Astrocyte (in vitro differentiated cells and primary cell): ENCODE measurements around the gene MGMT.

ENCODE experiments used
- EZH2 ChIP-seq: IDR thresholded peaks from 2 replicates; pipeline ENCODE4 v1.6.1; 2012; ENCODE audit warnings: mild to moderate bottlenecking, low read length, inconsistent platforms; ENCODE audit not compliant: insufficient read depth
- TF ChIP-seq, protein P1 (sequence below): IDR thresholded peaks from 2 replicates; pipeline ENCODE4 v1.5.1; 2011; ENCODE audit warnings: low read depth, mild to moderate bottlenecking, inconsistent platforms, low read length, moderate library complexity; ENCODE audit not compliant: insufficient read depth

DNA sequence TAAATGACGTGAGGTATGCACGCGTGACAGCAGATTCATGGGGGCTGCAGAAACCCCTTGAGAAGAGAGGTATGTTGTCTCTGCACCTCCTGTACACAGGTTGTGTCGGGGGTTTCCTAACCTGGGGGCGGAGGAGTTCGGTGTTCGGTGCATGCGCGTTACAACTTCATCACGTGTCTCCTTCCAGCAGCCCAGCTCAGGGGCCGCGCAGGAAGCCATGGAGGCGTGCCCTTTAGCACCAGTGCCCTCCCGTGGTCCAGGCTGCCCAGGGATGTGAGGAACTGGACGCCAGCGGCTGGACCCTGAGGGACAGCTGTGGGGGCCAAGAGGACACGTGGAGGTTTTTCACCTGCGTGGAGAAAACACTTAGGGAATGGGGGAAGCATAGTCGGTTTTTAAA, 310.6 kb downstream of the MGMT start:
- no peak for TF ChIP-seq EZH2
- TF ChIP-seq, protein P1, sequence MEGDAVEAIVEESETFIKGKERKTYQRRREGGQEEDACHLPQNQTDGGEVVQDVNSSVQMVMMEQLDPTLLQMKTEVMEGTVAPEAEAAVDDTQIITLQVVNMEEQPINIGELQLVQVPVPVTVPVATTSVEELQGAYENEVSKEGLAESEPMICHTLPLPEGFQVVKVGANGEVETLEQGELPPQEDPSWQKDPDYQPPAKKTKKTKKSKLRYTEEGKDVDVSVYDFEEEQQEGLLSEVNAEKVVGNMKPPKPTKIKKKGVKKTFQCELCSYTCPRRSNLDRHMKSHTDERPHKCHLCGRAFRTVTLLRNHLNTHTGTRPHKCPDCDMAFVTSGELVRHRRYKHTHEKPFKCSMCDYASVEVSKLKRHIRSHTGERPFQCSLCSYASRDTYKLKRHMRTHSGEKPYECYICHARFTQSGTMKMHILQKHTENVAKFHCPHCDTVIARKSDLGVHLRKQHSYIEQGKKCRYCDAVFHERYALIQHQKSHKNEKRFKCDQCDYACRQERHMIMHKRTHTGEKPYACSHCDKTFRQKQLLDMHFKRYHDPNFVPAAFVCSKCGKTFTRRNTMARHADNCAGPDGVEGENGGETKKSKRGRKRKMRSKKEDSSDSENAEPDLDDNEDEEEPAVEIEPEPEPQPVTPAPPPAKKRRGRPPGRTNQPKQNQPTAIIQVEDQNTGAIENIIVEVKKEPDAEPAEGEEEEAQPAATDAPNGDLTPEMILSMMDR: no peak
